Right ventricle myocardium inferior (tissue), 1 donor: ENCODE data around the gene RPS28. TPM values are rescaled to one million over a fixed set of nuclear protein-coding genes. Genes with fewer than 3 reads are reported as not detected.
A peak's percentile ranks its signal among the peaks of the same experiment; 100 is the strongest.
"Not testable (repeated sequence)": the region's sequence is repeated elsewhere in the genome, so short reads cannot be mapped to it uniquely, and the experiment has no call there.

ENCODE experiments used
- ATAC-seq: fragments of 200-7000 bp; cut with Tn5 transposase; one replicate; pipeline ENCODE4 v1.9.1; 2020; ENCODE audit warnings: mild to moderate bottlenecking, moderate library complexity
- DNase-seq: peaks from one replicate; pipeline ENCODE4 v3.0.0; 2021; ENCODE audit errors: missing footprints
- intact Hi-C: fragments of 100-400 bp; cut with DNase I; formaldehyde crosslinking; loops from one replicate; pipeline ENCODE4 v1.11.0; 2022
- long read RNA-seq: library from polyadenylated mRNA; unstranded; transcript quantifications from one replicate; pipeline ENCODE4 v2.0.0, GENCODE V29; 2021
- total RNA-seq: library from RNA; stranded (reverse); fragmentation: NEBNext Ultra II Directional; extraction: Animal tissue kit (Norgen Biotek cat#: 25700); gene quantifications from one replicate; pipeline ENCODE4 v1.2.1, GENCODE V29; 2021
- donor health status: DM: no; HTN: yes; CAD: no; lungs with severe emphysema.

RPS28 gene
- 1,212 TPM for total RNA-seq
- long read RNA-seq, transcript RPS28-203 (4 exons, 1,326 nt), result major isoform, 293 of 311 reads
- long read RNA-seq, partial matches to known transcripts, result 11 of 311 reads
- long read RNA-seq, other reads (novel, unspliced or antisense), result 2 of 311 reads

DNA sequence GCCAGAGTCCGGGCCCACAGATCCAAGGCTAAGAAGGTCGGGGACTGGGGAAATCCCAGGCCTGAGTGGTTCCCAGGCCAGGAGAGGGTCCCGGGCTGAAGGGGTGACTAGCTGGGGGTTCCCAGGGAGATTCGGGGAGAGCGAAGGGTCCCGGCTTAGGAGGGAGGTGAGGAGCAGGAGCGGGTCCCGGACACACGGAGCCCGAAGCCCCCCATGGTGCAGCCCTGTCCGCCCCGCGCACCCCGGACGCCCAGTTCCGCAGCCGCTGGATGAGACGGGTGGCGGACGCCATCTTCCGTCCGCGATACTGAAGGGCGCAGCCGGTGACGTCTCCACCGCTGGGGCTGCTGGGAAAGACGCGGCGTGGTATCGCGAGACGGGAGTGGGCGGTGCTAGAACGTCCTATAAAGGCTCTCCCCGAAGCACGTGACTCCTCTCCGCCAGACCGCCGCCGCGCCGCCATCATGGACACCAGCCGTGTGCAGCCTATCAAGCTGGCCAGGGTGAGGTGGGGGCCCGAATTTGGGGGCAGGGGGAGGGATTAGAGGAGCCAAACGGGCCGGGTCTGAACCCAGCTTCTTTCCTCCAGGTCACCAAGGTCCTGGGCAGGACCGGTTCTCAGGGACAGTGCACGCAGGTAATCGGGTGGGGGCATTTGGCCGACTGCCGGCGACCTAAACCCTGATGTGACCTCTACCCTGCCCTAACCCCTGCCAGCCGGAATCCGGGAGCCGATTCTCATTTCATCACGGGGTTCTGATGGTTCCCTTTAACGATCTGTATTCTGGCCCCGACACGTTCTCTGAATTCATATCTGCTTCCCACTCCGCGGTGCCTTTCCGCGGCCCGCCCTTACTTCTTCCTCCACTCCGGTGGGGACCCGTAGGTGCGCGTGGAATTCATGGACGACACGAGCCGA is at the start of gene RPS28, which contains the start of gene NDUFA7:
TSS of gene RPS28 (plus strand) at position 430 of the 919 bp plus-strand sequence. CDS start at position 465, 35 bp downstream.
TSS of gene NDUFA7 (minus strand) at position 309 of the 919 bp plus-strand sequence. CDS start at position 292, 17 bp downstream.
- DNase-seq, result peak; percentile 99
- intact Hi-C loops, result no loop called here
- ATAC-seq, result peak; percentile 95

DNA sequence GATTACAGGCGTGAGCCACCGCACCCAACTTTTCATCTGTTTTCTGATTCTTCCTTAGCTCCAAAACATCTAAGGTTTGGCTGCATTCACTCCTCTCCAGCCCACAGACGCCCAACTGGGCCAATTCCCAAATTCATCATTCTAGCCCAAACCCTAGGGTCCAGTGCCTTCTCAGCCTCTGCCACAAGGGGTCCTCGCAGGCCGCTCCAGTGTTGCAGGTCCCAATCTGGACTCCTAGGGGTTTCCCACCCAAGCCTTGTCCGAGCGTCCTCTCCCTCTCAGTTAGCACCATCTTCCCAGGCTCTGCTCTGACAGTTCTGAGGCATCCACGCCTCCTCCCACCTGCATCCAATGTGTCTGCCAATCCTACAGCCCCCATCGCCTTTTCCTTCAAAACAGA is 44.8 kb upstream of the RPS28 start:
- DNase-seq, ATAC-seq, intact Hi-C loops: not testable (repeated sequence)

DNA sequence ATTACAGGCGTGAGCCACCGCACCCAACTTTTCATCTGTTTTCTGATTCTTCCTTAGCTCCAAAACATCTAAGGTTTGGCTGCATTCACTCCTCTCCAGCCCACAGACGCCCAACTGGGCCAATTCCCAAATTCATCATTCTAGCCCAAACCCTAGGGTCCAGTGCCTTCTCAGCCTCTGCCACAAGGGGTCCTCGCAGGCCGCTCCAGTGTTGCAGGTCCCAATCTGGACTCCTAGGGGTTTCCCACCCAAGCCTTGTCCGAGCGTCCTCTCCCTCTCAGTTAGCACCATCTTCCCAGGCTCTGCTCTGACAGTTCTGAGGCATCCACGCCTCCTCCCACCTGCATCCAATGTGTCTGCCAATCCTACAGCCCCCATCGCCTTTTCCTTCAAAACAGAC is 30.0 kb upstream of the RPS28 start:
- peak; percentile 44 for ATAC-seq
- DNase-seq, intact Hi-C loops: not testable (repeated sequence)

DNA sequence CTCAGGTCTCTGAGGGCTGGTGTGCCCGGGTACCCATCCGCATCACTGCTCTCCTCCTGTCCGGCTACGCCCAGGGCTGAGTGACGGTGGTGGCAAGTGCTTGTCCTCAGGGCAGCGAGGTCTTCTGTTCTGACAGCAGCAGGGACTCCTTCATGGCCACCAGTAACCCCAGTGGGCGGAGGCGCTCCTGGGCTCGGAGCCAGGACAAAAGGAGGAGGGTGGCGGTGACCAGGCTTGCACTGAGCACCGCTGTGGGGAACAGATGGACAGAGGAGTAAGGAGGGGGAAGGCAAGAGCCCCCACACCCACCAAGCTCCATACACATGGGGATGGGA is 19.0 kb upstream of the RPS28 start:
- ATAC-seq (peak; percentile 85), DNase-seq (peak; percentile 74)
- intact Hi-C loops, result no loop called here

DNA sequence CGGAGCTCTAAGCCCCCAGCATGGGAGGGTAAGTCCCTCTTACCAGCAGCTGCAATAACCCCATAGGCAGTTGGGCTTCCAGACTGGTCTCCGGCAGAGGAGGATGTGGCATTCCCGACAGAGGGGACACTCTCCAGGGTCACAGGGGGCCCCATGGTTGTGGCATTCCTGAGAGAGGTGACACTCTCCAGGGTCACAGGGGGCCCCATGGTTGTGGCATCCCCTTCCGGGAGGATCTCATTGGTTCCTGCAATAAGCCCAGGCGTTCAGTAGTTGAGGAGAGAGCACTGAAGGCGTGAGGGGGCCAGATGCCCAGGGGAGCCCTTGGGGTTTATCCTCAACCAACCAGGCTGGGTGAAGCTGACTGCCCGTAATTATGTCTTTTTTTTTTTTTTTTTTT is 18.6 kb upstream of the RPS28 start:
- intact Hi-C loops, result no loop called here
- DNase-seq (no peak), ATAC-seq (peak; percentile 6)

GRCh38 chr19:8304841-8305621 is 16.3 kb upstream of the RPS28 start:
- ATAC-seq, result no peak
- intact Hi-C loops, result loop anchor here (5.0 kb wide), 1 partner anchor 38 kb away; no protein-coding TSS in a partner anchor
- DNase-seq, result peak; percentile 60

- DNase-seq (no peak), ATAC-seq (no peak)
- intact Hi-C loops, result loop anchor here (5.0 kb wide), 1 partner anchor 38 kb away; no protein-coding TSS in a partner anchor
These were observed 15.5 kb upstream of the RPS28 start for GRCh38 chr19:8305798-8306197.

- ATAC-seq, result no peak
- intact Hi-C loops, result loop anchor here (5.0 kb wide), 1 partner anchor 39 kb away; no protein-coding TSS in a partner anchor
- DNase-seq, result peak; percentile 39
These were observed 14.9 kb upstream of the RPS28 start for GRCh38 chr19:8306235-8307054.

- ATAC-seq (no peak), DNase-seq (peak; percentile 42)
- intact Hi-C loops, result loop anchor here (5.0 kb wide), 1 partner anchor 40 kb away; no protein-coding TSS in a partner anchor
These were observed 13.8 kb upstream of the RPS28 start for GRCh38 chr19:8307400-8307964.

- peak; percentile 97 for ATAC-seq
- intact Hi-C loops, result loop anchor here (5.0 kb wide), 1 partner anchor 41 kb away; no protein-coding TSS in a partner anchor
These were observed 13.1 kb upstream of the RPS28 start, which contains the start of gene CD320 for GRCh38 chr19:8307965-8308866. CD320 (minus strand) TSS chr19:8308358; CDS start chr19:8308290, 68 bp downstream.

GRCh38 chr19:8308891-8309291 is 12.4 kb upstream of the RPS28 start:
- DNase-seq, result peak; percentile 5
- ATAC-seq, result no peak
- intact Hi-C loops, result loop anchor here (5.0 kb wide), 1 partner anchor 42 kb away; no protein-coding TSS in a partner anchor

More at GRCh38 chr19:8307965-8308866, 13.1 kb upstream of the RPS28 start, which contains the start of gene CD320:
- peak; percentile 96 for DNase-seq

- ATAC-seq (no peak), DNase-seq (peak; percentile 35)
- intact Hi-C loops, result no loop called here
These were observed 10.8 kb upstream of the RPS28 start for GRCh38 chr19:8310342-8311055.

- ATAC-seq, result no peak
- intact Hi-C loops, result no loop called here
- DNase-seq, result peak; percentile 61
These were observed 9.6 kb upstream of the RPS28 start for GRCh38 chr19:8311461-8312260.

- ATAC-seq, intact Hi-C loops: not testable (repeated sequence)
- DNase-seq, result peak; percentile 28
These were observed 6.2 kb upstream of the RPS28 start for GRCh38 chr19:8314981-8315640.
